PFSK-1 (cell line): ENCODE measurements around the gene CCNG1.

Source experiments
- FOXP2 ChIP-seq: optimal IDR thresholded peaks from 2 replicates; pipeline ENCODE3; 2011; ENCODE audit warnings: borderline replicate concordance, control low read depth, inconsistent platforms; ENCODE audit not compliant: insufficient read depth; ENCODE audit errors: extremely low read length, extremely low read depth
- POLR2AphosphoS5 ChIP-seq: IDR thresholded peaks from 2 replicates; pipeline ENCODE4 v1.6.1; 2012; ENCODE audit warnings: low read depth, mild to moderate bottlenecking, control low read depth, low read length, moderate library complexity
- REST ChIP-seq, 2 experiments: IDR thresholded peaks; 2 replicates each; pipeline versions ENCODE4 v1.6.1 to v1.8.0; 2011 to 2012; ENCODE audit warnings: low read depth in 2 of 2, low read length in 2 of 2, control low read depth in 1 of 2, inconsistent platforms in 1 of 2, mild to moderate bottlenecking in 1 of 2, moderate library complexity in 1 of 2; ENCODE audit not compliant: insufficient read depth in 1 of 2
- SIN3A ChIP-seq: IDR thresholded peaks from 2 replicates; pipeline ENCODE4 v1.6.1; 2012; ENCODE audit warnings: mild to moderate bottlenecking, low read length, moderate library complexity, borderline replicate concordance; ENCODE audit not compliant: insufficient read depth
- TAF1 ChIP-seq: IDR thresholded peaks from 2 replicates; pipeline ENCODE4 v1.6.1; 2012; ENCODE audit warnings: low read length, control low read depth, borderline replicate concordance; ENCODE audit not compliant: insufficient read depth

The CCNG1 gene

GRCh38 chr5:163447191-163447590 is 9.8 kb downstream of the CCNG1 start:
- TF ChIP-seq POLR2AphosphoS5 (no peak), TAF1 (no peak)

DNA sequence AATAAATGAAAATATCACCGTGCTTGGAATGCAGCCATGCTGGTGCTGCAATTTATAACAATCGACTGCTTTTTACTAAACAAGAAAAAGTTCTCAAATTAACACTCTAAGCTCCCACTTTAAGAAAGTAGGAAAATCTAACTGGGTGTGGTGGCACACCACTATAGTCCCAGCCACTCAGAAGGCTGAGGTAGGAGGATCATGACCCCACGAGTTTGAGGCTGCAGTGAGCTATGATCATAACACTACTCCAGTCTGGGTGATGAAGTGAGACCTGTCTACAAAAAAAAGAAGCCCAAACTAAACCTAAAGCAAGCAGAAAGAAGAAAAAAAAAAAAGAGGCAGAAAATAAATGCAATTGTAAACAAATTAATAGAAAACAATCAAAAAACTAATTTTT is 10.5 kb downstream of the CCNG1 start:
- TF ChIP-seq POLR2AphosphoS5 (no peak), SIN3A (no peak), TAF1 (no peak), REST (IDR thresholded peaks at IDR 0.05; ENCODE audit: insufficient read depth in 1 of 2, low read depth in 2 of 2, low read length in 2 of 2) (no peak)

- TF ChIP-seq SIN3A (no peak), REST (IDR thresholded peaks at IDR 0.05; ENCODE audit: insufficient read depth in 1 of 2, low read depth in 2 of 2, low read length in 2 of 2) (no peak), FOXP2 (no peak), POLR2AphosphoS5 (no peak), TAF1 (no peak)
These were observed 11.1 kb downstream of the CCNG1 start for GRCh38 chr5:163448491-163448890.

DNA sequence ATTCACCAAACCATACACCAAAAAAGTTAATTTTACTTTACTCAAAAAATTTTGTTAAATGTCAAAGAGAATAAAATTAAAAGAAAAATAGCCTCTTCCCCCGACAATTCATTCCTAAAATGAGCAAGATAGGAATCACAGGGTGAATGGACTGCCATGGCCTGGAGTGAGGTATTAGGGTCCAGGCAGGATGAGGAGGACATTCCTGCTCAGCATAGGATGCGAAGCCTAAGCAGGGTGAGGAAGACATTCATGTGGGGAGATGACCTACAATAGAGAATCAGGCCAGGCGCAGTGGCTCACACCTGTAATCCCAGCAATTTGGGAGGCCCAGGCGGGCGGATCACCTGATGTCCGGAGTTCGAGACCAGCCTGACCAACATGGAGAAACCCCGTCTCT is 14.1 kb downstream of the CCNG1 start:
- TF ChIP-seq SIN3A (no peak), REST (IDR thresholded peaks at IDR 0.05; ENCODE audit: insufficient read depth in 1 of 2, low read depth in 2 of 2, low read length in 2 of 2) (no peak), POLR2AphosphoS5 (no peak), FOXP2 (no peak), TAF1 (no peak)

DNA sequence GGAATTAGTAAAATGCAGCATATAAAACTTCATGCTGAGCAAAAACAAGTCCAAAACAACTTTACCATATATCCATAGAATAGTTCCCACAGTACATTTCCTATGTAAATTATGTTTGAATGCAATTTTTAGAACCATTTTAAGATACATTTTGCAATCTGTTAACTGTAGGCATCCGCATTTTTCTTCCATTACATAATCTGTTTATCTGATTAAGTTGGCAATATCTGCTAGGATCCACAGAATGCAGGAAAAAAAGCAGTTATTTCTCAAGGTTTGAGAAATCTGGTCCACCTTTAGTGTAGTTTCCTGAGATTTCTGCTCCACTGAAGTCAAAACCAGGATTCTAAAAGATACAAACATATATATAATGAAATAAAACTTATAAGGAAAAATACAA is 16.3 kb downstream of the CCNG1 start:
- TF ChIP-seq SIN3A: no peak
- no peak for TF ChIP-seq TAF1
- TF ChIP-seq POLR2AphosphoS5: no peak
- TF ChIP-seq REST (IDR thresholded peaks at IDR 0.05; ENCODE audit: insufficient read depth in 1 of 2, low read depth in 2 of 2, low read length in 2 of 2): no peak
- TF ChIP-seq FOXP2: no peak

- TF ChIP-seq REST (IDR thresholded peaks at IDR 0.05; ENCODE audit: insufficient read depth in 1 of 2, low read depth in 2 of 2, low read length in 2 of 2) (no peak), SIN3A (no peak), FOXP2 (no peak)
These were observed 18.7 kb downstream of the CCNG1 start for GRCh38 chr5:163456029-163456589.
